Smooth muscle cell (in vitro differentiated cells): ENCODE results near the gene EFCAB13. TPM values are rescaled to one million over a fixed set of nuclear protein-coding genes. Genes with fewer than 3 reads are reported as not detected.

Experiments used
- DNase-seq: peaks from one replicate; lab custom pipeline; 2025; ENCODE audit not compliant: unreplicated experiment; lab: John Stamatoyannopoulos, UW
- H2AFZ ChIP-seq: fragments of 200-600 bp; sonication (generic); 2 replicates; pipeline ENCODE4 v1.6.0; 2016; ENCODE audit warnings: antibody characterized with exemption, low read depth, mild to moderate bottlenecking
- H3F3A ChIP-seq: fragments of 200-600 bp; sonication (generic); 2 replicates; pipeline ENCODE4 v1.6.0; 2017; ENCODE audit warnings: antibody characterized with exemption, low read depth
- H3K27ac ChIP-seq: fragments of 200-600 bp; sonication (generic); 2 replicates; pipeline ENCODE4 v1.5.1; 2016; ENCODE audit warnings: low read depth, mild to moderate bottlenecking
- H3K27me3 ChIP-seq: fragments of 200-600 bp; sonication (generic); 2 replicates; pipeline ENCODE4 v1.6.1; 2016; ENCODE audit warnings: low read depth, mild to moderate bottlenecking
- H3K36me3 ChIP-seq: fragments of 200-600 bp; sonication (generic); 2 replicates; pipeline ENCODE4 v1.5.1; 2016; ENCODE audit warnings: low read depth
- H3K4me1 ChIP-seq: fragments of 200-600 bp; sonication (generic); 2 replicates; pipeline ENCODE4 v1.5.1; 2016; ENCODE audit warnings: low read depth
- H3K4me2 ChIP-seq: fragments of 200-600 bp; sonication (generic); 2 replicates; pipeline ENCODE4 v1.6.0; 2016; ENCODE audit warnings: mild to moderate bottlenecking
- H3K4me3 ChIP-seq: fragments of 200-600 bp; sonication (generic); 2 replicates; pipeline ENCODE4 v1.5.1; 2016; ENCODE audit warnings: mild to moderate bottlenecking
- H3K79me2 ChIP-seq: fragments of 200-600 bp; sonication (generic); 2 replicates; pipeline ENCODE4 v1.6.0; 2016; ENCODE audit warnings: low read depth, mild to moderate bottlenecking
- H3K9ac ChIP-seq: fragments of 200-600 bp; sonication (generic); 2 replicates; pipeline ENCODE4 v1.6.0; 2016; ENCODE audit warnings: low read depth
- H3K9me3 ChIP-seq: fragments of 200-600 bp; sonication (generic); replicated peaks from 2 replicates; pipeline ENCODE4 v1.5.1; 2016; ENCODE audit warnings: low read depth
- H4K20me1 ChIP-seq: fragments of 200-600 bp; sonication (generic); 2 replicates; pipeline ENCODE4 v1.6.0; 2016; ENCODE audit warnings: low read depth
- CTCF ChIP-seq: fragments of 200-600 bp; sonication (generic); IDR thresholded peaks from 2 replicates; pipeline ENCODE4 v1.5.1; 2017; ENCODE audit warnings: borderline replicate concordance, mild to moderate bottlenecking, antibody characterized with exemption; ENCODE audit not compliant: insufficient read depth, poor library complexity, severe bottlenecking
- WGBS: methylation state at CpG from one replicate; pipeline ENCODE4 v1.1.7; 2016; ENCODE audit warnings: low lambda C conversion rate; 5-methylcytosine and 5-hydroxymethylcytosine counted together
- polyA plus RNA-seq: library from polyadenylated mRNA; unstranded; fragments of >200 nt; fragmentation: Nextera tagmentation; extraction: Ambion mirVana; gene quantifications from 2 replicates; pipeline ENCODE4 v1.2.1, GENCODE V29; 2016
- total RNA-seq: library from RNA; depleted of rRNA; stranded (reverse); fragments of >200 nt; gene quantifications from 2 replicates; pipeline ENCODE4 v1.2.3, GENCODE V29; 2014

EFCAB13 gene
- total and polyA plus RNA-seq, 2 experiments from 2014 or later = 1.2 to 4.6 TPM

DNA sequence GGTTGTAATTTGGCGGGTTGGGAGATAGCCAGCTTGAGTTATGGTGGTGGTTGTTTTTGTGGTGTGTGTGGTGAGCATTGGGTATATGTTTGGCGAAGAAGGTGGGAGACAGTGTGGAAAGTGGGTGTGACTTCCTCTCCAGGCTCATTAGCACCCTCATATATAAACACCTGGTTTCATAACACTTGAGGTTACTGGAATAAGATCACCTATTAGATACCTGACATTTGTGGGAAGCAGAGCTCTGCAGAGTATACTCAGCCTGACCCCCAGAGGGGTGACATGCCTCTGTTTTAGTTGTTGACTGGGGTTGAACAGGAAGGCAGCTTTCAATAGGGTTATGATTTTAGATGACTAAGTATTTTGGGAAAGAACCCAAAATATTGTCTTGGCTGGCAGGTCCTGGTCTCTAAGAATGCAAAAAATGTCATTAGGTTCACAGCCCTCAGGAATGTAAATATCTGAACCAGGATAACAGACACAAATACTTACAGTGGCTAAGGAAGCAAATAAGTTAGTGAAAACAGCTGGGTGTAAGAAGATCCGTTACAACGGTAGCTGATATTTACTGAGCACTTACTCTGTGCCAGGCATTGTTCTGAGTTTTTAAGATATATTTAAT lies 18.3 kb upstream of the EFCAB13 start:
- no peak for DNase-seq
- Histone ChIP-seq H3K9ac (no peak overlapping the region), H3K36me3 (peaks cover 12% of the 10 kb centered on the region), H3K4me3 (no peak overlapping the region), H4K20me1 (no peaks in the 10 kb centered on the region), H3K27me3 (no peaks in the 10 kb centered on the region), H3K9me3 (no peaks in the 10 kb centered on the region), H3K4me1 (peaks cover 5% of the 10 kb centered on the region), H3F3A (no peaks in the 10 kb centered on the region), H3K27ac (peak overlapping the region; percentile 6), H3K4me2 (peak overlapping the region; percentile 44), H3K79me2 (no peaks in the 10 kb centered on the region), H2AFZ (no peak overlapping the region)
- WGBS = 46% methylated on average over 4 of the region's 4 CpGs
- TF ChIP-seq CTCF = no peak

DNA sequence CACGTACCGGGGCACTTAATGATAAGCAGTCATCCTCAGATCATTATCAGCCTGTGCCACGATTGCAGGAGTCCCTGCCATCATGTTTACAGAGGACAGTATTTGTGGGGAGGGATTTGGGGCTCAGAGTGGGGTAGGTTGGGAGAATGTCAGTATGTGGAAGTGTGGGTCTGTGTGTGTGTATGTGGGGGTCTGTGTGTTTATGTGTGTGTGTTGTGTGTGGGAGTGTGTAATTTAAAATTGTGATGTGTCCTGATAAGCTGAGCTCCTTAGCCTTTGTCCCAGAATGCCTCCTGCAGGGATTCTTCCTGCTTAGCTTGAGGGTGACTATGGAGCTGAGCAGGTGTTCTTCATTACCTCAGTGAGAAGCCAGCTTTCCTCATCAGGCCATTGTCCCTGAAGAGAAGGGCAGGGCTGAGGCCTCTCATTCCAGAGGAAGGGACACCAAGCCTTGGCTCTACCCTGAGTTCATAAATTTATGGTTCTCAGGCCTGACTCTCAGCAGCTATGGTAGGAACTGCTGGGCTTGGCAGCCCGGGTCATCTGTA lies 13.5 kb upstream of the EFCAB13 start:
- H4K20me1 ChIP-seq = no peaks in the 10 kb centered on the region
- no peaks in the 10 kb centered on the region for H3K27me3 ChIP-seq
- no peak overlapping the region for H3K4me2 ChIP-seq
- no peak for DNase-seq
- H3K4me3 ChIP-seq = no peak overlapping the region
- 73% methylated on average over 4 of the region's 4 CpGs for WGBS
- H3K9me3 ChIP-seq = no peaks in the 10 kb centered on the region
- H3K9ac ChIP-seq = no peak overlapping the region
- no peak for TF ChIP-seq CTCF
- H3F3A ChIP-seq = no peaks in the 10 kb centered on the region
- peaks cover 5% of the 10 kb centered on the region for H3K4me1 ChIP-seq
- H3K27ac ChIP-seq = no peak overlapping the region
- H2AFZ ChIP-seq = no peak overlapping the region
- no peaks in the 10 kb centered on the region for H3K79me2 ChIP-seq
- no peaks in the 10 kb centered on the region for H3K36me3 ChIP-seq

DNA sequence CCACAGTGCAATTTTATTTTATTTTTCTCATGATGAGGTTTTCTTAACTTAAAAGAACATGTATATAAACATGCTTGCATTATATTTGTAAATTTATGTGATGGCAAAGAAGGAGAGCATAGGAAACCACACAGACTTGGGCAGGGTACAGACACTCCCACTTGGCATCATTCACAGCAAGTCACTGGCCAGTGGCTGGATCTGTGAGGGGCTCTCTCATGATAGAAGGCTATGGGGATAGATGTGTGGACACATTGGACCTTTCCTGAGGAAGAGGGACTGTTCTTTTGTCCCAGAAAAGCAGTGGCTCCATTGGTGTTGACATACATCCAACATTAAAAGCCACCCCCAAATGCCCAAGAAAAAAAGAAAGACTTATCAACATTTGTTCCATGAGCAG lies 12.3 kb upstream of the EFCAB13 start:
- no peak for TF ChIP-seq CTCF
- Histone ChIP-seq H2AFZ (no peak overlapping the region), H3K27me3 (no peaks in the 10 kb centered on the region), H3K4me1 (peaks cover 4% of the 10 kb centered on the region), H3F3A (no peaks in the 10 kb centered on the region), H3K9ac (no peak overlapping the region), H3K36me3 (no peaks in the 10 kb centered on the region), H3K4me2 (no peak overlapping the region), H3K27ac (no peak overlapping the region), H3K9me3 (no peaks in the 10 kb centered on the region), H3K4me3 (no peak overlapping the region), H4K20me1 (no peaks in the 10 kb centered on the region), H3K79me2 (no peaks in the 10 kb centered on the region)
- no peak for DNase-seq
